ENCODE results near the gene TATDN2.

The TATDN2 gene

DNA sequence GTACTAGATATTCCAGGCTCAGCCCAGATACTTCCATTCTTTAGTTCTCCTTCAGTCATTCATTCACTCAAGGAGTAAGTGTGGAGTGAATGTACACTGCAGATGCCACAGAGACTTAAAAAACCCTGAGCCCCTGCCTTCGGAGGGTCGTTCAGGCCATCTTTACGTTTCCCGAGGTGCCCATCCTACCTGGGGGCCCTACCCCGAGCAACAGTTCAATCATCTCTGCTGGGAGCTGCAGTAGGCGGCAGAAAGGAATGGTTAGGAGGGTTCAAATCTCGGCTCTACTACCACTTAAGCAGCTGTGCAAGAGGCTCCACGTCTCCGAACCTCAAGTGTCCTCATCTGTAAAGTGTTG lies 72.0 kb downstream of the TATDN2 start:
- H3K23ac ChIP-seq (ENCODE audit: low read length in 2 of 2) = no peak overlapping the region
- H4K8ac ChIP-seq (ENCODE audit: low read length) = no peak overlapping the region
- WGBS = 0% methylated on average over 9 of the region's 9 CpGs
- H3K27me3 ChIP-seq (ENCODE audit: control insufficient read depth in 1 of 2, insufficient read depth in 1 of 2, low read length in 2 of 2) = peaks cover 7 to 9% of the 10 kb centered on the region in 2 experiments
- H3K79me1 ChIP-seq (replicated peaks; ENCODE audit: low read length, poor library complexity, severe bottlenecking) = peaks cover 22% of the 10 kb centered on the region
- no peaks in the 10 kb centered on the region for H3K9me3 ChIP-seq (ENCODE audit: control insufficient read depth, low read length)
- DNase-seq = no peak
- H2BK5ac ChIP-seq (ENCODE audit: low read depth, low read length, poor library complexity, severe bottlenecking) = no peak overlapping the region
- peak overlapping the region; percentile 2 to 88 for H3K18ac ChIP-seq (ENCODE audit: low read depth in 1 of 2, low read length in 2 of 2)
- peaks cover 26 to 39% of the 10 kb centered on the region in 2 experiments for H3K36me3 ChIP-seq (ENCODE audit: control insufficient read depth in 1 of 2, insufficient read depth in 2 of 2, low read depth in 1 of 2, low read length in 2 of 2)
- no peak overlapping the region for H2BK120ac ChIP-seq (ENCODE audit: low read depth, low read length)
- H3K14ac ChIP-seq (ENCODE audit: low read length in 2 of 2) = no peak overlapping the region
- peaks cover 8% of the 10 kb centered on the region for H3K4me1 ChIP-seq (ENCODE audit: control insufficient read depth, insufficient read depth, low read depth, low read length)
- H3K4me2 ChIP-seq (ENCODE audit: low read length, poor library complexity, severe bottlenecking) = peak overlapping the region; percentile 83
- H4K91ac ChIP-seq (ENCODE audit: low read length) = peak overlapping the region; percentile 65
- no peak overlapping the region for H2BK12ac ChIP-seq (ENCODE audit: low read length in 2 of 2)
- no peak overlapping the region for H2AFZ ChIP-seq (ENCODE audit: low read depth, low read length)
- peak overlapping the region; percentile 85 to 99 for H3K4ac ChIP-seq (ENCODE audit: low read depth in 1 of 2, low read length in 2 of 2)
- peak overlapping the region; percentile 93 to 100 for H3K4me3 ChIP-seq (ENCODE audit: insufficient read depth in 1 of 2, low read depth in 1 of 2, low read length in 2 of 2)
- H3K27ac ChIP-seq (ENCODE audit: low read length, poor library complexity, severe bottlenecking) = peak overlapping the region; percentile 73
- peak overlapping the region; percentile 100 for H3K9ac ChIP-seq (ENCODE audit: low read length)
- no peak overlapping the region for H2BK15ac ChIP-seq (ENCODE audit: low read depth, poor library complexity, severe bottlenecking)
- H2AK5ac ChIP-seq (ENCODE audit: low read length, severe bottlenecking) = peak overlapping the region; percentile 87

DNA sequence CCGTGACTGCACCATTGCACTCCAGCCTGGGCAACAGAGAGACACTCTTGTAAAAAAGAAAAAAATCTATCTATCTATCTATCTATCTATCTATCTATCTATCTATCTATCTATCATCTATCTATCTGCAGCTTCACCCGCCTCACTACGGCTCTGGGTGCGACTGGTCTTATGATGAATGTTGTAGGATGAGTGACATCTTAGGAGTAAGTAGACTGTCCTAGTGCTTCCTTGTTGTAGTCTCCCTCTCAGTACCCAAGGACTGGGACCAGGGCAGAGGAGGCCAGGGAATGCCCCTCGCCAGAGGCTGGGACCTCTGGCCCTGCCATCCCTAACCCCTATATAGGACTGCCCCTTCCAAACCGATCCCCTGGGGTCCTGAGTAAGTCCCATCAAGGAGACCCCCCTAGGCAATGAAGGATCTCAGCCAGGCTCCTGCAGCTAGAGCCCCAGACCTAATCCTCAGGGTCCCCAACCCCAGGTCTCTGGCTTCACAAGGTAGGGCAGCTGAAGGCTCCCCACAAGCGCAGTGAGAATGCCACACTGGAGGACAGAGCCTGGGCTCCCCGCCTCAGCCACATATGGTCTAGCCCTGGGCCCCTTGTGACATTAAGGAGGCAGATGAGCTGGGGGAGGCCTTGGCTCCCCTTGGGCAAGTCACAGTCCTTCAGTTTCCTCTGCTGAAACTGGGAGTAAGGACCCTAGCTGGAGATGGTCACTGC lies 73.5 kb downstream of the TATDN2 start:
- H4K8ac ChIP-seq (ENCODE audit: low read length) = peak overlapping the region; percentile 32
- H2BK120ac ChIP-seq (ENCODE audit: low read depth, low read length) = no peak overlapping the region
- H2AFZ ChIP-seq (ENCODE audit: low read depth, low read length) = no peak overlapping the region
- no peak overlapping the region for H3K4me2 ChIP-seq (ENCODE audit: low read length, poor library complexity, severe bottlenecking)
- peaks cover 15 to 24% of the 10 kb centered on the region in 2 experiments for H3K36me3 ChIP-seq (ENCODE audit: control insufficient read depth in 1 of 2, insufficient read depth in 2 of 2, low read depth in 1 of 2, low read length in 2 of 2)
- H3K18ac ChIP-seq (ENCODE audit: low read depth in 1 of 2, low read length in 2 of 2) = no peak overlapping the region
- H4K91ac ChIP-seq (ENCODE audit: low read length) = peak overlapping the region; percentile 10
- no peak overlapping the region for H3K14ac ChIP-seq (ENCODE audit: low read length in 2 of 2)
- H3K9ac ChIP-seq (ENCODE audit: low read length) = peak overlapping the region; percentile 100
- no peak overlapping the region for H2BK5ac ChIP-seq (ENCODE audit: low read depth, low read length, poor library complexity, severe bottlenecking)
- 92% methylated on average over 5 of the region's 8 CpGs for WGBS
- DNase-seq = no peak
- H3K4me3 ChIP-seq (ENCODE audit: insufficient read depth in 1 of 2, low read depth in 1 of 2, low read length in 2 of 2) = peak overlapping the region in 1 of 2 experiments; percentile 100
- H3K23ac ChIP-seq (ENCODE audit: low read length in 2 of 2) = no peak overlapping the region
- peaks cover 8% of the 10 kb centered on the region for H3K4me1 ChIP-seq (ENCODE audit: control insufficient read depth, insufficient read depth, low read depth, low read length)
- peaks cover 13% of the 10 kb centered on the region for H3K79me1 ChIP-seq (replicated peaks; ENCODE audit: low read length, poor library complexity, severe bottlenecking)
- H2BK12ac ChIP-seq (ENCODE audit: low read length in 2 of 2) = peak overlapping the region in 1 of 2 experiments; percentile 21
- H3K9me3 ChIP-seq (ENCODE audit: control insufficient read depth, low read length) = no peaks in the 10 kb centered on the region
- H3K27ac ChIP-seq (ENCODE audit: low read length, poor library complexity, severe bottlenecking) = no peak overlapping the region
- no peak overlapping the region for H3K4ac ChIP-seq (ENCODE audit: low read depth in 1 of 2, low read length in 2 of 2)
- peaks cover 19 to 23% of the 10 kb centered on the region in 2 experiments for H3K27me3 ChIP-seq (ENCODE audit: control insufficient read depth in 1 of 2, insufficient read depth in 1 of 2, low read length in 2 of 2)
- H2AK5ac ChIP-seq (ENCODE audit: low read length, severe bottlenecking) = no peak overlapping the region
- peak overlapping the region; percentile 9 for H2BK15ac ChIP-seq (ENCODE audit: low read depth, poor library complexity, severe bottlenecking)

DNA sequence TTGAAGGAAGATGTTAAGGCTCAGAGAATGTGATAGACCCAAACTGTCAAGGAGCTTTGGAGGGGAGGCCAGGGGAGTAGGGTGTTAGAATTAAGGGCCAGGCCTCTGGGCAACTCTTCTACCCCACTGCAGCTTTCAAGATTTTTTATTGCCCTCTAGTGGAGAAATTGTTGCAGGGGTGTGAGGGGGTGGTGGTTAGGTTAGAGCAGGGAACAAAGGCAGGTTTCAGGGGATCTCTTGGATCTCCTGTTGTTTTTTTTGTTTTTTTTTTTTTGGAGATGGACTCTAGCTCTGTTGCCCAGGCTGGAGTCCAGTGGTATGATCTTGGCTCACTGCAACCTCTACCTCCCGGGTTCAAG lies 74.1 kb downstream of the TATDN2 start:
- no peak overlapping the region for H3K23ac ChIP-seq (ENCODE audit: low read length in 2 of 2)
- no peak overlapping the region for H2AFZ ChIP-seq (ENCODE audit: low read depth, low read length)
- no peak overlapping the region for H3K4me3 ChIP-seq (ENCODE audit: insufficient read depth in 1 of 2, low read depth in 1 of 2, low read length in 2 of 2)
- H2BK120ac ChIP-seq (ENCODE audit: low read depth, low read length) = no peak overlapping the region
- no peak overlapping the region for H2BK5ac ChIP-seq (ENCODE audit: low read depth, low read length, poor library complexity, severe bottlenecking)
- H3K9me3 ChIP-seq (ENCODE audit: control insufficient read depth, low read length) = no peaks in the 10 kb centered on the region
- H2AK5ac ChIP-seq (ENCODE audit: low read length, severe bottlenecking) = no peak overlapping the region
- peaks cover 8% of the 10 kb centered on the region for H3K79me1 ChIP-seq (replicated peaks; ENCODE audit: low read length, poor library complexity, severe bottlenecking)
- WGBS = 100% methylated on average over 1 of the region's 1 CpG
- no peak overlapping the region for H3K4ac ChIP-seq (ENCODE audit: low read depth in 1 of 2, low read length in 2 of 2)
- no peak overlapping the region for H3K27ac ChIP-seq (ENCODE audit: low read length, poor library complexity, severe bottlenecking)
- no peak overlapping the region for H3K14ac ChIP-seq (ENCODE audit: low read length in 2 of 2)
- H2BK12ac ChIP-seq (ENCODE audit: low read length in 2 of 2) = peak overlapping the region in 1 of 2 experiments; percentile 21
- no peak overlapping the region for H3K9ac ChIP-seq (ENCODE audit: low read length)
- H3K27me3 ChIP-seq (ENCODE audit: control insufficient read depth in 1 of 2, insufficient read depth in 1 of 2, low read length in 2 of 2) = peaks cover 20 to 29% of the 10 kb centered on the region in 2 experiments
- peaks cover 12 to 19% of the 10 kb centered on the region in 2 experiments for H3K36me3 ChIP-seq (ENCODE audit: control insufficient read depth in 1 of 2, insufficient read depth in 2 of 2, low read depth in 1 of 2, low read length in 2 of 2)
- no peak overlapping the region for H4K91ac ChIP-seq (ENCODE audit: low read length)
- no peak overlapping the region for H3K18ac ChIP-seq (ENCODE audit: low read depth in 1 of 2, low read length in 2 of 2)
- H2BK15ac ChIP-seq (ENCODE audit: low read depth, poor library complexity, severe bottlenecking) = no peak overlapping the region
- DNase-seq = no peak
- no peak overlapping the region for H3K4me2 ChIP-seq (ENCODE audit: low read length, poor library complexity, severe bottlenecking)
- peaks cover 8% of the 10 kb centered on the region for H3K4me1 ChIP-seq (ENCODE audit: control insufficient read depth, insufficient read depth, low read depth, low read length)
- no peak overlapping the region for H4K8ac ChIP-seq (ENCODE audit: low read length)

DNA sequence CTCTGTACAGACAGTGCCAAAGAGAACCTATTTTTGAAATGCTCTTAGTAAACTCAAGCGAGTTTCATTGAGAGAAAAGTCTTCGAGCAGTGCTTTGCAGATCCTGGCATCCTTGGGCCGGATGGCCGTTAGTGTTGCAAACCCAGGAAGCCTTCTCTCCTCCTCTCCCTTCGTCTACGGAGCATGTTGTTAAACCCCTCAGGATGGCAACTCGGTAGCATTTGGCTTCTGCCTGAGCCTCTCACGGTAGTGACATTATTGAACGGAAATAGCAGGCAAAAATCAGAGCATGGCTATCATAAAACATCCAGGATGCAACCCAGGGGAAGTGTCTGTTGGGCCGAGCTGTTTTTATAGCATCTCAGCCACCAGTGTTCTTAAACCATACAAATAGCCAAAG lies 79.3 kb downstream of the TATDN2 start:
- H3K9ac ChIP-seq (ENCODE audit: low read length) = no peak overlapping the region
- H3K23ac ChIP-seq (ENCODE audit: low read length in 2 of 2) = no peak overlapping the region
- no peak overlapping the region for H3K4ac ChIP-seq (ENCODE audit: low read depth in 1 of 2, low read length in 2 of 2)
- H3K27ac ChIP-seq (ENCODE audit: low read length, poor library complexity, severe bottlenecking) = no peak overlapping the region
- no peak overlapping the region for H3K4me2 ChIP-seq (ENCODE audit: low read length, poor library complexity, severe bottlenecking)
- no peaks in the 10 kb centered on the region for H3K36me3 ChIP-seq (ENCODE audit: control insufficient read depth in 1 of 2, insufficient read depth in 2 of 2, low read depth in 1 of 2, low read length in 2 of 2)
- no peaks in the 10 kb centered on the region for H3K79me1 ChIP-seq (replicated peaks; ENCODE audit: low read length, poor library complexity, severe bottlenecking)
- H3K14ac ChIP-seq (ENCODE audit: low read length in 2 of 2) = no peak overlapping the region
- H2BK120ac ChIP-seq (ENCODE audit: low read depth, low read length) = no peak overlapping the region
- no peaks in the 10 kb centered on the region for H3K9me3 ChIP-seq (ENCODE audit: control insufficient read depth, low read length)
- no peaks in the 10 kb centered on the region for H3K4me1 ChIP-seq (ENCODE audit: control insufficient read depth, insufficient read depth, low read depth, low read length)
- H2BK12ac ChIP-seq (ENCODE audit: low read length in 2 of 2) = no peak overlapping the region
- H3K18ac ChIP-seq (ENCODE audit: low read depth in 1 of 2, low read length in 2 of 2) = no peak overlapping the region
- H2BK15ac ChIP-seq (ENCODE audit: low read depth, poor library complexity, severe bottlenecking) = no peak overlapping the region
- H4K91ac ChIP-seq (ENCODE audit: low read length) = no peak overlapping the region
- no peak overlapping the region for H4K8ac ChIP-seq (ENCODE audit: low read length)
- no peak overlapping the region for H2AK5ac ChIP-seq (ENCODE audit: low read length, severe bottlenecking)
- DNase-seq = no peak
- peak overlapping the region; percentile 23 for H2AFZ ChIP-seq (ENCODE audit: low read depth, low read length)
- H3K4me3 ChIP-seq (ENCODE audit: insufficient read depth in 1 of 2, low read depth in 1 of 2, low read length in 2 of 2) = no peak overlapping the region
- H2BK5ac ChIP-seq (ENCODE audit: low read depth, low read length, poor library complexity, severe bottlenecking) = no peak overlapping the region
- H3K27me3 ChIP-seq (ENCODE audit: control insufficient read depth in 1 of 2, insufficient read depth in 1 of 2, low read length in 2 of 2) = peaks cover 66 to 81% of the 10 kb centered on the region in 2 experiments
- WGBS = 73% methylated on average over 9 of the region's 10 CpGs
